GM20000 (cell line): ENCODE data around the gene ARHGAP20.

Experiments used
- DNase-seq: peaks from one replicate; pipeline ENCODE4 v3.0.0; 2012; ENCODE audit warnings: low spot score
- TF ChIP-seq, protein P1 (sequence below): IDR thresholded peaks from 2 replicates; pipeline ENCODE4 v1.5.1; 2012; ENCODE audit warnings: mild to moderate bottlenecking, control low read depth; ENCODE audit errors: extremely low read depth, missing control alignments

Gene ARHGAP20

GRCh38 chr11:110564676-110565356 is 147.4 kb downstream of the ARHGAP20 start:
- TF ChIP-seq, protein P1, sequence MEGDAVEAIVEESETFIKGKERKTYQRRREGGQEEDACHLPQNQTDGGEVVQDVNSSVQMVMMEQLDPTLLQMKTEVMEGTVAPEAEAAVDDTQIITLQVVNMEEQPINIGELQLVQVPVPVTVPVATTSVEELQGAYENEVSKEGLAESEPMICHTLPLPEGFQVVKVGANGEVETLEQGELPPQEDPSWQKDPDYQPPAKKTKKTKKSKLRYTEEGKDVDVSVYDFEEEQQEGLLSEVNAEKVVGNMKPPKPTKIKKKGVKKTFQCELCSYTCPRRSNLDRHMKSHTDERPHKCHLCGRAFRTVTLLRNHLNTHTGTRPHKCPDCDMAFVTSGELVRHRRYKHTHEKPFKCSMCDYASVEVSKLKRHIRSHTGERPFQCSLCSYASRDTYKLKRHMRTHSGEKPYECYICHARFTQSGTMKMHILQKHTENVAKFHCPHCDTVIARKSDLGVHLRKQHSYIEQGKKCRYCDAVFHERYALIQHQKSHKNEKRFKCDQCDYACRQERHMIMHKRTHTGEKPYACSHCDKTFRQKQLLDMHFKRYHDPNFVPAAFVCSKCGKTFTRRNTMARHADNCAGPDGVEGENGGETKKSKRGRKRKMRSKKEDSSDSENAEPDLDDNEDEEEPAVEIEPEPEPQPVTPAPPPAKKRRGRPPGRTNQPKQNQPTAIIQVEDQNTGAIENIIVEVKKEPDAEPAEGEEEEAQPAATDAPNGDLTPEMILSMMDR, result no peak
- no peak for DNase-seq

GRCh38 chr11:110544779-110545178 is 167.5 kb downstream of the ARHGAP20 start:
- no peak for DNase-seq
- TF ChIP-seq, protein P1, result no peak

DNA sequence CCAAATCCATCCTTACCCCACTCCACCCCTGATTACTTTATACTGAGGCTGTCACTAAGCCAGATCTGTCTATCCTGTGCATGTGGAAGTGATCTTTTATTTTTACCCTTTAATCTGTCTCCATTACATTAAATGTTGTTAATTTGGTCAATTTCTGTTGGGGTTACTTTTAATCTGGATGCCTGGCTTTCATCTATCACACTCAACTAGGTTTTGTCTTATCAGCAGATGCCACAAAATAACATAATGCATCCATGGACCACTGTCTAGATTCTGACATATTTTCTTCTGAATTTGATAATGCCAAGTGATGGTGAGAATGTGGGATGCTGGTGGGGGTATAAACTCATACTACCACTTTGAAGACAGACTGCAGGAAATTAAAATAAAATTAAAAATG is 174.1 kb downstream of the ARHGAP20 start:
- TF ChIP-seq, protein P1, result no peak
- no peak for DNase-seq

DNA sequence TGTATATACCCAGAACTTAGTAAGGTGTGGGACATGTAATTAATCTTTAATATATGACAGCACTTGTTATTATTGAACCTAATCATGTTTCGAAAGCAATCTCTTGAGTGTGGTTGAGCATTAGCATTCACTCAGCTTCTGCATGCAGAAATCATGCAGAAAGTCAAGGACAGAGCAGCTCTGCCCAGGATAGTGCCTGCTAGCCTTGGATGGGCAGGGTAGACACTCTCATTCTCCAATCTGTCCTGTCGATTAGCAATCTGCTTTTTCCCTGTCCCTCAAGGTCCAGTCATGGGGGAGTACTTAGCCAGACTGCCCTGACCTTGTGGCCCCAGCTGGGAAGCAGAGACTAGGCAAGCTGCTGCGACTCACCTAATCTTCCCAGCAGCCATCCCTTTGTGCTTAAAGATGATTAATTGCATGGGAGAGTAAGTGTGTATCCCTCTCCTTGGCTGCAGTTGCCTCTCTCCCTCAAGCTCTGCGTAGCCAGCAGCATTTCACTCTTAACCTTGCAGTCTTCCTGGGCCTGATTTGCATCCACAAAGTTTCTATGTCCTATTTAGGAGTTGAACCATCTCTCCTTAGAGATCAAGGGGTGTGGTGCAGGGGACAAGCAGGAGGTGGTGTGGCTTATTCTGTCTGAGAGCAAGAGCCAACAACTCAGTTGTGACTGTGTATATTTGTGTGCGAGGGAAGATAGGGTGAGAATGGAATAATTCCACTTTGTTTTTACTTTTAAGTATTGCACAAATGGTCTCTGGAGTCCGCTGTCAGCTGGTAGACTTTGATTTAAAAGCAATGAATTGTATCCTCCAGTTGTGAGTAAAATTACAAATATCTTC is 181.1 kb downstream of the ARHGAP20 start:
- TF ChIP-seq, protein P1, result no peak
- no peak for DNase-seq

- TF ChIP-seq, protein P1, result no peak
- DNase-seq, result no peak
These were observed 183.2 kb downstream of the ARHGAP20 start for GRCh38 chr11:110529043-110529442.

GRCh38 chr11:110527146-110527545 is 185.1 kb downstream of the ARHGAP20 start:
- TF ChIP-seq, protein P1, result no peak
- no peak for DNase-seq
